SJSA1 (cell line): ENCODE data around the gene RIPOR2. TPM values are rescaled to one million over a fixed set of nuclear protein-coding genes. Genes with fewer than 3 reads are reported as not detected.
"Not testable (repeated sequence)": the region's sequence is repeated elsewhere in the genome, so short reads cannot be mapped to it uniquely, and the experiment has no call there.

Source experiments
- DNase-seq, 2 experiments: peaks; one replicate each; pipeline ENCODE4 v3.0.0-alpha.2; 2015 to 2020; ENCODE audit warnings: low spot score in 2 of 2, low read depth in 1 of 2
- H3K27ac ChIP-seq: fragments of 250-450 bp; sonication (Bioruptor Pico); 2 replicates; pipeline ENCODE4 v1.5.1; 2020; ENCODE audit warnings: mild to moderate bottlenecking, moderate library complexity
- H3K27me3 ChIP-seq: fragments of 250-450 bp; sonication (Bioruptor Pico); replicated peaks from 2 replicates; pipeline ENCODE4 v1.5.1; 2020; ENCODE audit warnings: mild to moderate bottlenecking, moderate library complexity
- H3K36me3 ChIP-seq: fragments of 250-450 bp; sonication (Bioruptor Pico); 2 replicates; pipeline ENCODE4 v1.5.1; 2020; ENCODE audit warnings: mild to moderate bottlenecking
- H3K4me1 ChIP-seq: fragments of 250-450 bp; sonication (Bioruptor Pico); replicated peaks from 2 replicates; pipeline ENCODE4 v1.6.1; 2021; ENCODE audit warnings: mild to moderate bottlenecking
- H3K4me3 ChIP-seq: fragments of 250-450 bp; sonication (Bioruptor Pico); 2 replicates; pipeline ENCODE4 v1.5.1; 2020; ENCODE audit warnings: mild to moderate bottlenecking
- H3K9me3 ChIP-seq: fragments of 250-450 bp; sonication (Bioruptor Pico); replicated peaks from 2 replicates; pipeline ENCODE4 v1.5.1; 2020; ENCODE audit warnings: mild to moderate bottlenecking
- total RNA-seq: library from RNA; depleted of rRNA; stranded (reverse); fragments of >200 nt; shearing (Covaris generic); gene quantifications from 2 replicates; pipeline ENCODE4 v1.2.3, GENCODE V29; 2014

The RIPOR2 gene
- total RNA-seq, 1 experiment from 2014 or later: 4.5 TPM

- Histone ChIP-seq H3K9me3 (no peaks in the 10 kb centered on the region), H3K4me1 (peaks cover 26% of the 10 kb centered on the region), H3K27ac (no peak overlapping the region), H3K4me3 (no peak overlapping the region), H3K36me3 (no peaks in the 10 kb centered on the region), H3K27me3 (no peaks in the 10 kb centered on the region)
- DNase-seq: no peak
Observed at GRCh38 chr6:24926192-24926591, 9.6 kb downstream of the RIPOR2 start.

GRCh38 chr6:24925661-24926060, 10.1 kb downstream of the RIPOR2 start:
- no peaks in the 10 kb centered on the region for H3K36me3 ChIP-seq
- no peaks in the 10 kb centered on the region for H3K27me3 ChIP-seq
- no peak overlapping the region for H3K4me3 ChIP-seq
- H3K9me3 ChIP-seq: no peaks in the 10 kb centered on the region
- H3K4me1 ChIP-seq: peaks cover 23% of the 10 kb centered on the region
- H3K27ac ChIP-seq: no peak overlapping the region
- DNase-seq: no peak

- Histone ChIP-seq H3K9me3 (no peaks in the 10 kb centered on the region), H3K4me3 (no peak overlapping the region), H3K27me3 (no peaks in the 10 kb centered on the region), H3K4me1 (peaks cover 17% of the 10 kb centered on the region), H3K27ac (no peak overlapping the region), H3K36me3 (no peaks in the 10 kb centered on the region)
- DNase-seq: no peak
Observed at GRCh38 chr6:24924580-24925356, 11.0 kb downstream of the RIPOR2 start.

GRCh38 chr6:24923885-24924401, 11.8 kb downstream of the RIPOR2 start:
- Histone ChIP-seq H3K9me3 (no peaks in the 10 kb centered on the region), H3K4me3 (no peak overlapping the region), H3K36me3 (no peaks in the 10 kb centered on the region), H3K4me1 (peaks cover 17% of the 10 kb centered on the region), H3K27ac (no peak overlapping the region), H3K27me3 (no peaks in the 10 kb centered on the region)
- no peak for DNase-seq

GRCh38 chr6:24922814-24923213, 12.9 kb downstream of the RIPOR2 start:
- no peak overlapping the region for H3K27ac ChIP-seq
- no peak for DNase-seq
- no peaks in the 10 kb centered on the region for H3K9me3 ChIP-seq
- no peaks in the 10 kb centered on the region for H3K36me3 ChIP-seq
- peaks cover 9% of the 10 kb centered on the region for H3K4me1 ChIP-seq
- H3K4me3 ChIP-seq: no peak overlapping the region
- no peaks in the 10 kb centered on the region for H3K27me3 ChIP-seq

GRCh38 chr6:24922170-24922569, 13.6 kb downstream of the RIPOR2 start:
- H3K4me1 ChIP-seq: peaks cover 7% of the 10 kb centered on the region; the same call in 1 of the 2 replicates
- no peaks in the 10 kb centered on the region for H3K36me3 ChIP-seq
- no peak for DNase-seq
- H3K9me3 ChIP-seq: no peaks in the 10 kb centered on the region
- no peaks in the 10 kb centered on the region for H3K27me3 ChIP-seq
- no peak overlapping the region for H3K4me3 ChIP-seq
- no peak overlapping the region for H3K27ac ChIP-seq

GRCh38 chr6:24920136-24920535, 15.6 kb downstream of the RIPOR2 start:
- Histone ChIP-seq H3K9me3 (no peaks in the 10 kb centered on the region), H3K36me3 (no peaks in the 10 kb centered on the region), H3K4me1 (no peaks in the 10 kb centered on the region), H3K4me3 (no peak overlapping the region), H3K27me3 (no peaks in the 10 kb centered on the region), H3K27ac (no peak overlapping the region)
- DNase-seq: no peak

- no peaks in the 10 kb centered on the region for H3K36me3 ChIP-seq
- H3K4me3 ChIP-seq: no peak overlapping the region
- H3K9me3 ChIP-seq: no peaks in the 10 kb centered on the region
- no peak for DNase-seq
- H3K27ac ChIP-seq: no peak overlapping the region
- H3K4me1 ChIP-seq: no peaks in the 10 kb centered on the region
- no peaks in the 10 kb centered on the region for H3K27me3 ChIP-seq
Observed at GRCh38 chr6:24919056-24919892, 16.5 kb downstream of the RIPOR2 start.

- Histone ChIP-seq H3K27me3 (no peaks in the 10 kb centered on the region), H3K9me3 (no peaks in the 10 kb centered on the region), H3K4me3 (no peak overlapping the region), H3K4me1 (no peaks in the 10 kb centered on the region), H3K36me3 (no peaks in the 10 kb centered on the region), H3K27ac (no peak overlapping the region)
- no peak for DNase-seq
Observed at GRCh38 chr6:24918641-24919055, 17.1 kb downstream of the RIPOR2 start.

GRCh38 chr6:24916496-24916895, 19.3 kb downstream of the RIPOR2 start:
- no peak for DNase-seq
- no peaks in the 10 kb centered on the region for H3K9me3 ChIP-seq
- no peak overlapping the region for H3K27ac ChIP-seq
- H3K4me3 ChIP-seq: no peak overlapping the region
- H3K27me3 ChIP-seq: no peaks in the 10 kb centered on the region; the same call in 1 of the 2 replicates
- H3K4me1 ChIP-seq: no peaks in the 10 kb centered on the region; the same call in 1 of the 2 replicates
- no peaks in the 10 kb centered on the region for H3K36me3 ChIP-seq

GRCh38 chr6:24915641-24916040, 20.1 kb downstream of the RIPOR2 start:
- Histone ChIP-seq H3K27ac (no peak overlapping the region), H3K27me3 (no peaks in the 10 kb centered on the region; the same call in 1 of the 2 replicates), H3K36me3 (no peaks in the 10 kb centered on the region), H3K4me1 (peaks cover 6% of the 10 kb centered on the region), H3K4me3 (no peak overlapping the region), H3K9me3 (no peaks in the 10 kb centered on the region)
- no peak for DNase-seq

GRCh38 chr6:24914082-24914481, 21.7 kb downstream of the RIPOR2 start:
- DNase-seq, H3K4me3 ChIP-seq, H3K36me3 ChIP-seq, H3K27me3 ChIP-seq, H3K9me3 ChIP-seq, H3K27ac ChIP-seq: not testable (repeated sequence)
- H3K4me1 ChIP-seq: peaks cover 22% of the 10 kb centered on the region

GRCh38 chr6:24911796-24912382, 23.9 kb downstream of the RIPOR2 start:
- H3K4me3 ChIP-seq: no peak overlapping the region; the same call in 1 of the 2 replicates

More at GRCh38 chr6:24911796-24912382, 23.9 kb downstream of the RIPOR2 start:
- H3K9me3 ChIP-seq: no peaks in the 10 kb centered on the region
- no peak for DNase-seq
- no peaks in the 10 kb centered on the region; the same call in 1 of the 2 replicates for H3K27me3 ChIP-seq
- peaks cover 34% of the 10 kb centered on the region for H3K4me1 ChIP-seq
- H3K36me3 ChIP-seq: no peaks in the 10 kb centered on the region
- H3K27ac ChIP-seq: no peak overlapping the region
